ENCODE measurements around the gene SUMO3.

SUMO3 gene

DNA sequence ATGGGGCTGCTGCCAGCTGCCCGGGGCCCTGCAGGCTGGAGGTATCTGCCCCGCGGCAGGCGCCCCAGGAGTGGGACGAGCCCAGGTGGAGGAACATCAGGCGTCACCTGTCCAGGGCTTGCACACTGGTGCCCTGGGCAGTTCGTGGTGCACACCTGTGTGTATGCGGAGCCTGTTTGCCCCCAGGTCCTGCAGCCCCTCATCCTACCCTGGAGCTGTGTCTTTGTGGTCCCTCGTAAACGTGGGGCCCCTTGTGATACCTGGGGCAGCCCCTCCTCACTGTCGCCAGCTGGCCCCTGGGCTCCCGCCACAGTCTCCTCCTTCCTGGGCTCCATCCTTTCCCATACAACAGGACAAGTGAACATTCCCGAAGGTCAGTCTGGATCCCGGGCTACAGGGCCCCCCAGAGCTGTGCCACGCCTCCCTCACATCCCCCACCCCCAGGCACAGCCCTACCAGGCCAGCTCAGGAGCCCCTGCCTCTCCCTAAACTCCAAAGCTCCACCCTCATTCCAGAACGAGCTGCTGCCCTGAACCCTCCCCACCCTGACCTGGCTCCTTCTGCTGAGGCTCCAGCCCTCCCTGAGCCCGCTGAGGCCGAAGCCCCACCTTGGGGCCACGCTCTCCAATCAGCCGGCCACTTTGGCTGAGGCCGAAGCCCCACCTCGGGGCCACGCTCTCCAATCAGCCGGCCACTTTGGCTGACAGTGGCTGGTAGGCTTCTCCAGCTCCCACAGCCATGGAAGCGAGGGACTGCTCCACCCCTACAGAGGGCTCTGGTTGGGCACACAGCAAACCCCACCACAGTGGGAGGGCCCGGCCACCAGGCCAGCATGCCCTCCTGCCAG lies 58.9 kb downstream of the SUMO3 start:
- DNase-seq: no peak

- DNase-seq: no peak
These were observed 59.7 kb downstream of the SUMO3 start for GRCh38 chr21:44758141-44758561.

DNA sequence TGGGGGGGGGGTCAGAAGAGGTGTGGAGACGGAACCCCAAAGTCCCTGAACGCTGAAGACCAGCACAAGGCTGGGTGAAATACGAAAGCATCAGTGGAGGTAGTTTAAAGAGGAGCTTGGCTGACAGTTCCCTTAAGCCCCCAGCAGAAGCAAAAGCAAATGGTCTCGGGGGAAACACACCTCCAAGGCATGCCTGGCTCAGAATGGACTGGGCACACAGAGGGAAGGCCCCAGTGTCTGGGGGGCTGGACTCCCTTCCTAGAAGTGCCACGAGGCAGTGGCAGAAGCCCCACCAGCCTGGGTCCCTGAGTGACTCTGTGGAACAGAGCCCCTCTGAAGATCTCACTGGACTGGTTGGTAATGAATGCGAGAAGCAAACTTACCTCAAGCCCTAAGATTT lies 60.1 kb downstream of the SUMO3 start:
- DNase-seq: no peak

- no peak for DNase-seq
These were observed 61.3 kb downstream of the SUMO3 start for GRCh38 chr21:44756423-44757185.

All from activated naive CD4-positive, alpha-beta T cell (primary cell).